ENCODE results near the gene DYNC1H1. TPM values are rescaled to one million over a fixed set of nuclear protein-coding genes. Genes with fewer than 3 reads are reported as not detected.
A peak's percentile ranks its signal among the peaks of the same experiment; 100 is the strongest.

DYNC1H1 gene
- total RNA-seq, 1 experiment from 2014 or later, result 438 TPM

- TF ChIP-seq PREB (CRISPR knock-in tag; IDR thresholded peaks at IDR 0.05; ENCODE audit: borderline replicate concordance), result no peak
- TF ChIP-seq HMGA2 (CRISPR knock-in tag; IDR thresholded peaks at IDR 0.05), result no peak
- TF ChIP-seq NFE2L1 (CRISPR knock-in tag; IDR thresholded peaks at IDR 0.05), result no peak
- peak; percentile 40; the same call in 1 of the 2 replicates for TF ChIP-seq ZNF416 (CRISPR knock-in tag; IDR thresholded peaks at IDR 0.05)
- peak; percentile 83 for TF ChIP-seq ZBTB21 (CRISPR knock-in tag; IDR thresholded peaks at IDR 0.05; ENCODE audit: borderline replicate concordance)
- TF ChIP-seq CTCF (IDR thresholded peaks at IDR 0.05), result no peak
- peak; percentile 58 for TF ChIP-seq FOXP4 (CRISPR knock-in tag; IDR thresholded peaks at IDR 0.05)
- no peak for TF ChIP-seq ZNF317 (CRISPR knock-in tag; IDR thresholded peaks at IDR 0.05; ENCODE audit: borderline replicate concordance, low read depth)
- no peak for TF ChIP-seq ZNF219 (CRISPR knock-in tag; IDR thresholded peaks at IDR 0.05; ENCODE audit: borderline replicate concordance)
- no peak for TF ChIP-seq NR2C2 (CRISPR knock-in tag; IDR thresholded peaks at IDR 0.05)
- peak; percentile 51 for TF ChIP-seq CREM (CRISPR knock-in tag; IDR thresholded peaks at IDR 0.05)
- no peak for TF ChIP-seq ESRRA (CRISPR knock-in tag; IDR thresholded peaks at IDR 0.05; ENCODE audit: borderline replicate concordance)
- TF ChIP-seq MYBL2 (CRISPR knock-in tag; IDR thresholded peaks at IDR 0.05), result peak; percentile 22; the same call in 1 of the 2 replicates
- peak; percentile 85 for TF ChIP-seq E2F5 (CRISPR knock-in tag; IDR thresholded peaks at IDR 0.05)
- TF ChIP-seq ZNF138 (CRISPR knock-in tag; conservative IDR thresholded peaks at IDR 0.05), result 0 out of 2 replicates have a peak, but pooled peaks have one; percentile 30
- no peak for TF ChIP-seq USF2 (CRISPR knock-in tag; IDR thresholded peaks at IDR 0.05)
- TF ChIP-seq TEAD4 (CRISPR knock-in tag; IDR thresholded peaks at IDR 0.05), result no peak
- no peak for TF ChIP-seq GTF2I (CRISPR knock-in tag; conservative IDR thresholded peaks at IDR 0.05)
- no peak for TF ChIP-seq STAT6 (CRISPR knock-in tag; conservative IDR thresholded peaks at IDR 0.05; ENCODE audit: low read depth)
- no peak for TF ChIP-seq TCF7 (CRISPR knock-in tag; IDR thresholded peaks at IDR 0.05; ENCODE audit: low read depth)
- no peak for TF ChIP-seq ZNF671 (CRISPR knock-in tag; IDR thresholded peaks at IDR 0.05)
- no peak; the same call in 1 of the 2 replicates for TF ChIP-seq CBFB (CRISPR knock-in tag; IDR thresholded peaks at IDR 0.05; ENCODE audit: low read depth)
- no peak for TF ChIP-seq RELA (CRISPR knock-in tag; IDR thresholded peaks at IDR 0.05; ENCODE audit: borderline replicate concordance)
- peak; percentile 3; the same call in 1 of the 2 replicates for TF ChIP-seq FOXP1 (CRISPR knock-in tag; IDR thresholded peaks at IDR 0.05; ENCODE audit: borderline replicate concordance)
- no peak for TF ChIP-seq E2F1 (CRISPR knock-in tag; IDR thresholded peaks at IDR 0.05)
- no peak for TF ChIP-seq MLX (CRISPR knock-in tag; IDR thresholded peaks at IDR 0.05)
Measured at GRCh38 chr14:102086972-102087761, 122.8 kb downstream of the DYNC1H1 start, which contains the start of gene HSP90AA1 (continued).
